ENCODE results near the gene RPS16.

Gene RPS16

GRCh38 chr19:39448271-39448670 lies 12.5 kb upstream of the RPS16 start:
- DNase-seq = no peak

DNA sequence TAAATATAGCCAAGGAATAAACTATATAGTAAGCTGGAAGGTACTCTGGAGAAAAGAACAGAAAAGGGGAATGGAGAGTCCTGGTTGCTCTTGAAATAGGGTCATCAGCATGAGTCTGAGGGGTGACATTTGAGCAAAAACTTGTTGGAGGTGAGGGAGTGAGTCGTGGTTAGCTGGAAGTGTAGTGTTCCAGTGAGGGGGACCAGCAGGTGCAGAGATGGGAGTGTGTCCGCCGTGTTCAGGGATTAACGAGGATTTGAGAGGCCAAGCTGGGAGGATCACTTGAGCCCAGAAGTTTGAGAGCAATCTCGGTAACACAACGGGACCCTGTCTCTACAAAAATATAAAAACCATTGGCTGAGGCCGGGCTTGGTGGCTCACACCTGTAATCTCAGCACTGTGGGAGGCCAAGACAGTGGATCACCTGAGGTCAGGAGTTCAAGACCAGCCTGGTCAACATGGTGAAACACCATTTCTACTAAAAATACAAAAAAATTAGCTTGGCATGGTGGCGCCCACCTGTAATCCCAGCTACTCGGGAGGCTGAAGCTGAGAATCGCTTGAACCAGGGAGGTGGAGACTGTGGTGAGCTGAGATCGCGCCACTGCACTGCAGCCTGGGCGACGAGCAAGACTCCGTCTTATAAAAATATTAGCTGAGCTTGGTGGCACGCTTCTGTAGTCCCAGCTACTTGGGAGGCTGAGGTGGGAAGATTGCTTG lies 10.8 kb upstream of the RPS16 start:
- no peak for DNase-seq

GRCh38 chr19:39445196-39446111 lies 9.7 kb upstream of the RPS16 start, which contains the start of gene SUPT5H:
TSS of gene SUPT5H (plus strand) at chr19:39445582. CDS start at chr19:39445891, 309 bp downstream.
- peak; percentile 100 for DNase-seq

GRCh38 chr19:39444598-39445195 lies 8.9 kb upstream of the RPS16 start:
- DNase-seq = peak; percentile 68

DNA sequence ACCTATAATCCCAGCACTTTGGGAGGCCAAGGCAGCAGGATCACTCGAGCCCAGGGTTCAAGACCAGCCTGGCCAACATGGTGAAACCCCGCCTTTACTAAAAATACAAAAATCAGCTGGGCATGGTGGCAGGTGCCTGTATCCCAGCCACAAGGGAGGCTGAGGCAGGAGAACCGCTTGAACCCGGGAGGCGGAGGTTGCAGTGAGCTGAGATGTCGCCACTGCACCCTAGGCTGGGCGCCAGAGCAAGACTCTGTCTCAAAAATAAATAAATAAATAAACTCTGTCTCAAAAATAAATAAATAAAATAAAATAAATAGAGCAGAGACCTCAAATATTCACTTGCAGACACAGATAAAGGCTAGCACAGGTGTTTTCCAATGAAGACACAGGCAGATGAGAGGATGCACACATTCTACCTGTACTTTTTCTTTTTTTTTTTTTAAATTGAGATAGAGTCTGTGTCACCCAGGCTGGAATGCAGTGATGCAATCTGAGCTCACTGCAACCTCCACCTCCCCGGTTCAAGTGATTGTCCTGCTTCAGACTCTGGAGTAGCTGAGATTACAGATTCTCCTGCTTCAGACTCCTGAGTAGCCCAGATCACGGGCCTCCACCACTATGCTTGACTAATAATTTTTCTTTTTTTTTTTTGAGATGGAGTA lies 2.7 kb upstream of the RPS16 start:
- no peak for DNase-seq

GRCh38 chr19:39436350-39436716 lies 584 bp upstream of the RPS16 start:
- no peak for DNase-seq

DNA sequence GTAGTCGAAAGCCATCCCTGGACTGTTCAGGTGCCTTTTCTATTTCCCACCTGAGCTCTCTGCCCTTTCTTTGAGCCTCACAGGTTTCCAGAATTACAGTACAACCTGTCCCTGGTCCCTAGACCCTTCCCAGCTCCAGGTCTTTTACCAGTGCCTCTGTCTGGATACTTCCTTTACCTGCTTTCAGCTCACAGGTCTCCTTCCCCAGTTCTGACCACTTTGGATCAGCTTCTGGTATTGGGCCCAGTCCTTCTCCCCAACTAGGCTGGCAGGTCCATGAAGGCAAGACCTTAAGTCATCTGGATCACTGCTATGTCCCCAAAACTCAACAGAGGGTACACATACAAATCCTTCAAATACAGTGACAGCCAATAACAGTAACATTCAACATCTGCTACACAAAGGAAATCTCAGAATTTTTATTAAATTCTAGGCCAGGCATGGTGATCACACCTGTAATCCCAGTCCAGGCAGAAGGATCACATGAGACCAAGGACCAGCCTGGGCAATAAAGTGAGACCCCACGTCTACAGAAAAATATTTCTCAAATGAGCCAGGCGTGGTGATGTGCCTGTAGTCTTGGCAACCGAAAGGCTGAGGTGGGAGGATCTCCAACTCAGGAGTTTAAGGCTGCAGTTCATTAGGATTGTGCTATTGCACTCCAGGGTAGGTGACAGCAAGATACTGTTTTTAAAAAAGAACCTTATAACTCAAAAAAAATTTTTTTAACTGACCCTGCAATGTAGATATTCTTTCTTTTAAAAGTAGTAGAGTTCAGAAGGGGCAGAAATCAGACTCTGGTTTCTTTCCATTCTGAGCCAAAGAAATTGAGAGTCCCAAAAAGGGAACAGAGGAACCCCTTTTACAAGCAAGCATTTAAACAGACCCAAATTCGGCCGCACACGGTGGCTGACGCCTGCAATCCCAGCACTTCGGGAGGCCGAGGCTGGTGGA lies 1.3 kb downstream of the RPS16 start:
- no peak for DNase-seq

GRCh38 chr19:39433480-39434079 lies 2.2 kb downstream of the RPS16 start:
- no peak for DNase-seq

GRCh38 chr19:39432677-39433025 lies 3.1 kb downstream of the RPS16 start:
- peak; percentile 66 for DNase-seq

DNA sequence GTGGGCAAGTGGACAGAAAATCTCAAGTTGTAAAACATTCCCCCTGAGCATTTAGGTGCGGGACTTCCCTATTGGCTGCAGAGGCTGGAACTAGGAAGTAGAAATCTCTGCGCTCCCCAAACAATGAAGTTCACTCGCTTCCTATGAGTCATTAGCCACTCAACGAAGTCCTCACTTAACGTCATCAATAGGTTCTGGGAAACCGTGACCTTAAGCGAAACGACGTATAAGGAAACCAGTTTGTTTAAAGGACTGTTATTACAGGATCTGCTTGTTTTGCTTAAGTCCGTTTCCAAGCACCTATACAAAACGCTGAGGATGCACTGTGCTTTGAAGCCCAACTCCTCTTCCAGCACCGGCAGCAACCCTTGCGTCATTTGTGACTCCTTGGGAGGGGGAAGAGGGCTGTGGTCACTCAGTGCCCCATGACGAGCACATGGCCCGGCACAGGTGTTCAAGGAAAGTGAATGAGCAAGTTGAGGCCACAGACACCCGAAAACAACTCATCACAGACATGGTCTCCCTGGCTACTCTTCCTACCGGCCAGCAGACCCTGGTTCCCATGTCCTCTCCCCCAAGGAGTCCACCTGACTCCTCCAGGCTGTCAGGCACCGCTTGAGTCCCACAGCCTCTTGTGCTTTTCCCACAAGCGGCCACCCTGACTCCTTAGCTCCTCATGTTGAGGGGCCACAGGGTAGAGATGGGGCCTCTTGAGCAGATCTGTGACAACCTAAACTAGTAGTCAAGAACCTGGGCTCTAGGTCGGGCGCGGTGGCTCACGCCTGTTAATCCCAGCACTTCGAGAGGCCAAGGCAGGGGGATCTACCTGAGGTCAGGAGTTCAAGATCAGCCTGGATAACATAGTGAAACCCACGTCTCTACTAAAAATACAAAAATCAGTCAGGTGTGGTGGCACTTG lies 4.8 kb downstream of the RPS16 start:
- DNase-seq = peak; percentile 100

DNA sequence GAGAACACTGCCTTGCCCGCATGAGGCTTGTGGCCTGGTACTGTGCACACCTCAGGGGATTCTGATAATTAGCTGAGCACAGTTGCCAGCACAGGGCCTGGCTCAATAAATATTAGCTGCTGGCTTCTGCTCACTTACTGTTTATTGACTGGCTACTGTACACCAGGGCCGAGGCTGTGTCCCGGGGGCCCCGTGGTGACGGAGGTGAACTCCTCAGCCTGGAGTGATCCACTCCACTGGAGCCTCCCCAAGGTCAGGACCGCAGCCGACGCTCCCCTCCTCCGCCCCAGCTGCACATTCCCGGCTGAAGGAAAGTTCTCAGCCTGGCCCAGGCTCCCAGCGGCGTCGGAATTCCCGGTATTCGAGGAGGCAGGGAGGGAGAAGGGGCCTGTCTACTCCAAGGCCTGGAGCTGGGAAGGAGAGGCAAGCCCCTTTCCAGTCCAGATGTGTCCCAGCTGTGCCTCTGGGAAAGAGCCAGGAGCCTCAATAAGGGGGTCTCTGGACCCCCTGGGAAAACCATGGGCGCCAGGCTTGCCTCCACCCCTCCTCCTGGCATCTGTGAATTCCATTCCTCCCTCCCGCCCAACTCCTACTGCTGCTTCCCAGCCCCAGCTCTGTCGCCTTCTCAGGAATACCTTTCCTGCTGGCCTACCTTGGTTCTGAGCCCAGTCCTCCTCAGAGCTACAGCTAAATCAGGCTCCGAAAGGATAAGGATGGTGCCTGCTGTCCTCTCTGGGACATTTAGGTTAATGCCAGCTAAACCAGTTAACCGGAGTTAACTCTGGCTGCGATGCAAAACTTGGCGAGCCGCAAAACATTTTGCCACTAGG lies 7.3 kb downstream of the RPS16 start:
- no peak for DNase-seq

DNA sequence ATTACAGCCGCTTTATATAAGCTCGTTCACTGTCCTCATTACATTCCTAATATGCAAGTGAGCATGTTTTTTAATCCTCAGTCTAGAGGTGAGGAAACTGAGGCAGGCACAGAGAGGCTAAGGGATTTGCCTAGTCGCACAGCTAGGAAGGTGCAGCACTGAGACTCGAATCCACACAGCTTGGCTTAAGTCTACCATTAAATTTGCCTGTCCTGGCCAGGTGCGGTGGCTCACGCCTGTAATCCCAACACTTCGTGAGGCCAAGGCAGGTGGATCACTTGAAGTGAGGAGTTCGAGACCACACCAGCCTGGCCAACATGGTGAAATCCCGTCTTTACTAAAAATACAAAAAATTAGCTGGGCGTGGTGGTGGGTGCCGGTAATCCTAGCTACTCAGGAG lies 8.0 kb downstream of the RPS16 start:
- DNase-seq = no peak

DNA sequence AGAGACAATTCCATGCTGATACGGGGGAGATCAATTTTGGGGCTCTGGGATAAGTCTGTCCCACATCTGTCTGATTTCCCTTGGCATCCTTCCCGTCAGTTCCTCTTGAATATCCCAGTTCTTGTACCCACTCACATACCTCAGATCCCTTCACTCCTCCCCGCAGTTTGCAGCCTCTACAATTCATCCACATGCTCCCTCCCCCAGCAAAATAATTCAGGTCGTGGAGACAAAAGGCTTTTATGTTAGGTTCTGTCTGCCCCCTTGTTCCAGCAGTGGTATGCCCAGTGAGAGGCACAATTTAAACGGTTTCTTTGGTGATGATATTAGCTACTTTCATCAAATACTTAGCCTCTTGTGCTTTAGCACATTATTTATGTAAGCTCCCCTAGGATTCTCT lies 9.6 kb downstream of the RPS16 start:
- DNase-seq = no peak

- no peak for DNase-seq
These were observed 10.0 kb downstream of the RPS16 start for GRCh38 chr19:39425744-39426143.

DNA sequence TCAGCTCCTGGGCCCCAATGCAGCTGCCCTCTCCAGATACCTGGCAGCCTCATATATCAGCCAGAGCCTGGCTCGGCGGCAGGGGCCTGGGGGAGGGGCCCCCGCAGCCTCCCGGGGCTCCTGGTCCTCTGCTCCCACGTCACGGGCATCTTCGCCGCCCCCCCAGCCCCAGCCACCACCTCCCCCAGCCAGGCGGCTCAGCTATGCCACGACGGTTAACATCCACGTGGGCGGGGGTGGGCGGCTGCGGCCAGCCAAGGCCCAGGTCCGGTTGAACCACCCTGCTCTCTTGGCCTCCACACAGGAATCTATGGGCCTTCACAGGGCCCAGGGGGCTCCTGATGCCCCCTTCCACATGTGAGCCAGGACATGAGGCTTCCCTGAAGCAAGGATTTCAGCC lies 10.8 kb downstream of the RPS16 start:
- no peak for DNase-seq

GRCh38 chr19:39423258-39424086 lies 12.3 kb downstream of the RPS16 start:
- no peak for DNase-seq

- DNase-seq = no peak
These were observed 13.7 kb downstream of the RPS16 start for GRCh38 chr19:39422020-39422419.

DNA sequence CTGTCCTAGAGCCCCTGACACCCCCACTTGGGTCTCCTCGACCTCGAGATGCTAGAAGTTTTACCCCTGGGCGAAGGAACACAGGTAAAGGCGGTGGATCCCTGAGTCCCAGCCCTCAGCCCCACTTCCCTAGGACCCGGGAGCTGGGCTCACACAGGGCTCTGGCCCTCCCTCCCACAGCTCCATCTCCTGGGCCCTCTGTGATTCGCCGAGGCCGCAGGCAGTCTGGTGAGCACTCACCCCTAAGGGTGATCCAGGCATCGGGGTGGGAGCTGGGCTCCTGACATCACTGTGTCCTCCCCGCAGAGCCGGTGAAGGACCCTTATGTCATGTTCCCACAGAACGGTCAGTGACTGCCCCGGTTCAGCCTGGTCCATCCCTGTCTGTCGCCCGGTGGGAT lies 15.0 kb downstream of the RPS16 start:
- no peak for DNase-seq

GRCh38 chr19:39419003-39419402 lies 16.7 kb downstream of the RPS16 start:
- DNase-seq = no peak

Data from DMS53 (cell line).